GM20000 (cell line): ENCODE data around the gene CLDN5.
"Not testable (repeated sequence)": the region's sequence is repeated elsewhere in the genome, so short reads cannot be mapped to it uniquely, and the experiment has no call there.

Experiments used
- DNase-seq: peaks from one replicate; pipeline ENCODE4 v3.0.0; 2012; ENCODE audit warnings: low spot score
- CTCF ChIP-seq: IDR thresholded peaks from 2 replicates; pipeline ENCODE4 v1.5.1; 2012; ENCODE audit warnings: mild to moderate bottlenecking, control low read depth; ENCODE audit errors: extremely low read depth, missing control alignments

Gene CLDN5

GRCh38 chr22:19555651-19556050 lies 31.4 kb upstream of the CLDN5 start:
- TF ChIP-seq CTCF = no peak
- DNase-seq = no peak

- no peak for TF ChIP-seq CTCF
- DNase-seq = no peak
Measured at GRCh38 chr22:19554834-19555404, 30.7 kb upstream of the CLDN5 start.

GRCh38 chr22:19553201-19553600 lies 29.0 kb upstream of the CLDN5 start:
- no peak for TF ChIP-seq CTCF
- no peak for DNase-seq

GRCh38 chr22:19550382-19550781 lies 26.2 kb upstream of the CLDN5 start:
- no peak for TF ChIP-seq CTCF
- no peak for DNase-seq

GRCh38 chr22:19549428-19549827 lies 25.2 kb upstream of the CLDN5 start:
- no peak for DNase-seq
- TF ChIP-seq CTCF = no peak

- DNase-seq = no peak
- no peak for TF ChIP-seq CTCF
Measured at GRCh38 chr22:19548964-19549363, 24.8 kb upstream of the CLDN5 start.

GRCh38 chr22:19548427-19548826 lies 24.2 kb upstream of the CLDN5 start:
- not testable (repeated sequence) for DNase-seq

GRCh38 chr22:19547620-19548019 lies 23.4 kb upstream of the CLDN5 start:
- TF ChIP-seq CTCF = no peak
- no peak for DNase-seq
